Fibroblast of skin of left biceps (primary cell): ENCODE measurements around the gene BRSK2.
"Not testable (repeated sequence)": the region's sequence is repeated elsewhere in the genome, so short reads cannot be mapped to it uniquely, and the experiment has no call there.

Source experiments
- DNase-seq, 2 experiments: peaks; one replicate each; pipeline ENCODE4 v3.0.0-alpha.2; 2013; ENCODE audit warnings: low read depth in 2 of 2

The BRSK2 gene

GRCh38 chr11:1499261-1499890 lies 109.6 kb downstream of the BRSK2 start:
- no peak for DNase-seq

GRCh38 chr11:1499899-1500298 lies 110.2 kb downstream of the BRSK2 start:
- DNase-seq, result no peak

- no peak for DNase-seq
Observed at GRCh38 chr11:1500466-1501420, 111.0 kb downstream of the BRSK2 start.

- DNase-seq, result no peak
Observed at GRCh38 chr11:1501421-1502167, 111.9 kb downstream of the BRSK2 start.

- no peak for DNase-seq
Observed at GRCh38 chr11:1502168-1502953, 112.6 kb downstream of the BRSK2 start.

- no peak for DNase-seq
Observed at GRCh38 chr11:1502954-1503707, 113.4 kb downstream of the BRSK2 start.

- DNase-seq, result no peak
Observed at GRCh38 chr11:1503708-1504104, 114.0 kb downstream of the BRSK2 start.

GRCh38 chr11:1504138-1504537 lies 114.4 kb downstream of the BRSK2 start:
- no peak for DNase-seq

- no peak for DNase-seq
Observed at GRCh38 chr11:1504581-1505290, 115.0 kb downstream of the BRSK2 start.

GRCh38 chr11:1505480-1505879 lies 115.7 kb downstream of the BRSK2 start:
- no peak for DNase-seq

GRCh38 chr11:1506981-1507380 lies 117.2 kb downstream of the BRSK2 start:
- no peak for DNase-seq

- no peak for DNase-seq
Observed at GRCh38 chr11:1507381-1508140, 117.8 kb downstream of the BRSK2 start.

- no peak for DNase-seq
Observed at GRCh38 chr11:1508491-1508891, 118.8 kb downstream of the BRSK2 start.

GRCh38 chr11:1508986-1509385 lies 119.3 kb downstream of the BRSK2 start:
- DNase-seq, result no peak

- DNase-seq, result no peak
Observed at GRCh38 chr11:1509626-1510255, 120.0 kb downstream of the BRSK2 start.

GRCh38 chr11:1510351-1510750 lies 120.6 kb downstream of the BRSK2 start:
- DNase-seq, result not testable (repeated sequence)

GRCh38 chr11:1510928-1511327 lies 121.2 kb downstream of the BRSK2 start:
- DNase-seq, result no peak

- no peak for DNase-seq
Observed at GRCh38 chr11:1511937-1512496, 122.3 kb downstream of the BRSK2 start.
